Activated T-helper 2 cell treated with anti-CD3 and anti-CD28 coated beads, Interferon-gamma antibody, Interleukin-2, Interleukin-4, amounts not matched to agents 10 μg/mL and 5 μg/mL and 100 μg/mL, durations not matched to agents 14 hours and 24 hours and 36 hours (primary cell): ENCODE results near the gene RAE1. TPM values are rescaled to one million over a fixed set of nuclear protein-coding genes. Genes with fewer than 3 reads are reported as not detected.
A peak's percentile ranks its signal among the peaks of the same experiment; 100 is the strongest.

Experiments used
- DNase-seq: peaks from one replicate; pipeline ENCODE4 v3.0.0; 2021; ENCODE audit warnings: low spot score
- H3K27ac Mint-ChIP-seq: one replicate; pipeline ENCODE4 v1.8.0; 2021; ENCODE audit warnings: mixed read lengths
- H3K27me3 Mint-ChIP-seq: one replicate; pipeline ENCODE4 v1.8.0; 2021; ENCODE audit warnings: low read depth, mixed read lengths
- H3K36me3 Mint-ChIP-seq: one replicate; pipeline ENCODE4 v1.8.0; 2021; ENCODE audit warnings: low read depth, mixed read lengths
- H3K4me1 Mint-ChIP-seq: one replicate; pipeline ENCODE4 v1.8.0; 2021; ENCODE audit warnings: low read depth, mixed read lengths
- H3K4me3 Mint-ChIP-seq: one replicate; pipeline ENCODE4 v1.8.0; 2021; ENCODE audit warnings: low read depth, mild to moderate bottlenecking, moderate library complexity, mixed read lengths
- H3K9me3 Mint-ChIP-seq: one replicate; pipeline ENCODE4 v1.8.0; 2021; ENCODE audit warnings: mixed read lengths
- intact Hi-C: fragments of 100-400 bp; cut with micrococcal nuclease; formaldehyde crosslinking; loops from one replicate; pipeline ENCODE4 v1.15.1; 2023
- total RNA-seq: library from RNA; stranded (reverse); gene quantifications from 2 replicates; pipeline ENCODE4 v1.2.3, GENCODE V29; 2022

The RAE1 gene
- total RNA-seq, 1 donor from 2014 or later, result 48.1 TPM

- Mint-ChIP-seq H3K4me1 (peaks cover 13% of the 10 kb centered on the region), H3K4me3 (no peak overlapping the region), H3K27ac (no peak overlapping the region), H3K36me3 (peaks cover 18% of the 10 kb centered on the region), H3K27me3 (no peaks in the 10 kb centered on the region), H3K9me3 (no peaks in the 10 kb centered on the region)
- no peak for DNase-seq
- intact Hi-C loops, result no loop called here
Measured at GRCh38 chr20:57387945-57388371, 36.9 kb downstream of the RAE1 start.

GRCh38 chr20:57388953-57389694 is 38.1 kb downstream of the RAE1 start:
- H3K27me3 Mint-ChIP-seq, result no peaks in the 10 kb centered on the region
- H3K4me1 Mint-ChIP-seq, result peaks cover 23% of the 10 kb centered on the region
- H3K9me3 Mint-ChIP-seq, result no peaks in the 10 kb centered on the region
- H3K4me3 Mint-ChIP-seq, result peak overlapping the region; percentile 89
- intact Hi-C loops, result loop anchor here (1.0 kb wide), 1 partner anchor 38 kb away; the partner anchor contains the start of gene RAE1
- H3K36me3 Mint-ChIP-seq, result peaks cover 28% of the 10 kb centered on the region
- DNase-seq, result peak; percentile 63
- peak overlapping the region; percentile 98 for H3K27ac Mint-ChIP-seq

- Mint-ChIP-seq H3K27me3 (no peaks in the 10 kb centered on the region), H3K27ac (peak overlapping the region; percentile 98), H3K36me3 (peaks cover 32% of the 10 kb centered on the region), H3K4me1 (peaks cover 27% of the 10 kb centered on the region), H3K9me3 (no peaks in the 10 kb centered on the region), H3K4me3 (peak overlapping the region; percentile 89)
- intact Hi-C loops, result loop anchor here (1.0 to 10.0 kb wide), 6 partner anchors 39 to 1775 kb away; partner anchors contain the start of genes RAE1, STX16 and ZNF831
- DNase-seq, result peak; percentile 54
Measured at GRCh38 chr20:57389695-57390603, 38.9 kb downstream of the RAE1 start.

GRCh38 chr20:57390604-57391438 is 39.8 kb downstream of the RAE1 start, which contains the start of gene RBM38:
Gene RBM38 (plus strand): TSS chr20:57391396. CDS start chr20:57391582, 186 bp downstream.
- Mint-ChIP-seq H3K4me3 (peak within 1 kb of the TSS; percentile 91), H3K4me1 (peaks cover 28% of the 10 kb centered on the region), H3K27ac (peak within 1 kb of the TSS; percentile 98), H3K27me3 (no peaks in the 10 kb centered on the region), H3K36me3 (peaks cover 36% of the 10 kb centered on the region), H3K9me3 (no peaks in the 10 kb centered on the region)
- DNase-seq, result peak; percentile 74
- intact Hi-C loops, result loop anchor here (1.0 to 10.0 kb wide), 6 partner anchors 8 to 1774 kb away; partner anchors contain the start of genes STX16 and ZNF831

GRCh38 chr20:57391439-57392301 is 40.6 kb downstream of the RAE1 start:
- peak overlapping the region; percentile 91 for H3K4me3 Mint-ChIP-seq
- H3K9me3 Mint-ChIP-seq, result no peaks in the 10 kb centered on the region
- H3K36me3 Mint-ChIP-seq, result peaks cover 43% of the 10 kb centered on the region
- H3K27ac Mint-ChIP-seq, result peak overlapping the region; percentile 89
- H3K4me1 Mint-ChIP-seq, result peaks cover 36% of the 10 kb centered on the region
- H3K27me3 Mint-ChIP-seq, result no peaks in the 10 kb centered on the region
- no peak for DNase-seq
- intact Hi-C loops, result loop anchor here (1.0 to 10.0 kb wide), 6 partner anchors 8 to 1773 kb away; partner anchors contain the start of genes STX16 and ZNF831

GRCh38 chr20:57392512-57393271 is 41.6 kb downstream of the RAE1 start:
- intact Hi-C loops, result loop anchor here (5.0 to 10.0 kb wide), 5 partner anchors 225 to 1772 kb away; partner anchors contain the start of genes STX16 and ZNF831
- H3K9me3 Mint-ChIP-seq, result no peaks in the 10 kb centered on the region
- H3K27ac Mint-ChIP-seq, result peak overlapping the region; percentile 89
- H3K4me3 Mint-ChIP-seq, result peak overlapping the region; percentile 91
- peak; percentile 81 for DNase-seq
- H3K4me1 Mint-ChIP-seq, result peaks cover 46% of the 10 kb centered on the region
- H3K36me3 Mint-ChIP-seq, result peaks cover 54% of the 10 kb centered on the region
- no peaks in the 10 kb centered on the region for H3K27me3 Mint-ChIP-seq

- Mint-ChIP-seq H3K27ac (peak overlapping the region; percentile 89), H3K4me3 (peak overlapping the region; percentile 91), H3K36me3 (peaks cover 60% of the 10 kb centered on the region), H3K4me1 (peaks cover 51% of the 10 kb centered on the region), H3K9me3 (no peaks in the 10 kb centered on the region), H3K27me3 (no peaks in the 10 kb centered on the region)
- DNase-seq, result no peak
- intact Hi-C loops, result loop anchor here (5.0 to 10.0 kb wide), 5 partner anchors 224 to 1771 kb away; partner anchors contain the start of genes STX16 and ZNF831
Measured at GRCh38 chr20:57393321-57394120, 42.5 kb downstream of the RAE1 start.

GRCh38 chr20:57394121-57395082 is 43.3 kb downstream of the RAE1 start:
- no peaks in the 10 kb centered on the region for H3K27me3 Mint-ChIP-seq
- H3K4me3 Mint-ChIP-seq, result peak overlapping the region; percentile 91
- H3K9me3 Mint-ChIP-seq, result no peaks in the 10 kb centered on the region
- H3K36me3 Mint-ChIP-seq, result peaks cover 69% of the 10 kb centered on the region
- H3K27ac Mint-ChIP-seq, result peak overlapping the region; percentile 46
- intact Hi-C loops, result loop anchor here (5.0 to 10.0 kb wide), 7 partner anchors 223 to 1770 kb away; partner anchors contain the start of genes PMEPA1, STX16, VAPB and ZNF831
- H3K4me1 Mint-ChIP-seq, result peaks cover 58% of the 10 kb centered on the region
- DNase-seq, result no peak

- Mint-ChIP-seq H3K36me3 (peaks cover 76% of the 10 kb centered on the region), H3K27me3 (no peaks in the 10 kb centered on the region), H3K4me1 (peaks cover 59% of the 10 kb centered on the region), H3K9me3 (no peaks in the 10 kb centered on the region), H3K4me3 (peak overlapping the region; percentile 17), H3K27ac (no peak overlapping the region)
- DNase-seq, result no peak
- intact Hi-C loops, result loop anchor here (5.0 to 10.0 kb wide), 5 partner anchors 317 to 1769 kb away; partner anchors contain the start of genes PMEPA1, STX16, VAPB and ZNF831
Measured at GRCh38 chr20:57395111-57395966, 44.3 kb downstream of the RAE1 start.
